Head of caudate nucleus (tissue), 42 donors: ENCODE measurements around the gene PGM2L1.
"Not testable (repeated sequence)": the region's sequence is repeated elsewhere in the genome, so short reads cannot be mapped to it uniquely, and the experiment has no call there.

Experiments used
- DNase-seq, 42 donors: peaks; one replicate each; pipeline versions ENCODE4 v3.0.0 to v3.0.0-alpha.2; 2020 to 2021; ENCODE audit warnings: mixed read lengths in 7 of 42
- intact Hi-C: fragments of 100-400 bp; cut with DNase I; formaldehyde crosslinking; loops from one replicate; pipeline ENCODE4 v1.15.0; 2022

The PGM2L1 gene

GRCh38 chr11:74398244-74399159, at the start of gene PGM2L1:
Gene PGM2L1, minus strand, starts transcription at chr11:74398433. Its CDS starts 272 bp downstream, at chr11:74398161.
- peak; percentile 88 to 98 (median 95) for DNase-seq
- intact Hi-C loops = loop anchor here (5.0 kb wide), 1 partner anchor 49 kb away; no protein-coding TSS in a partner anchor

- intact Hi-C loops = loop anchor here (5.0 kb wide), 1 partner anchor 50 kb away; the partner anchor contains the start of gene PGM2L1
- no peak for DNase-seq
These were observed 49.5 kb upstream of the PGM2L1 start for GRCh38 chr11:74447720-74448119.

GRCh38 chr11:74446532-74446938, 48.3 kb upstream of the PGM2L1 start:
- no peak for DNase-seq
- intact Hi-C loops = loop anchor here (5.0 kb wide), 1 partner anchor 49 kb away; the partner anchor contains the start of gene PGM2L1

GRCh38 chr11:74444173-74444826, 46.1 kb upstream of the PGM2L1 start:
- no peak for DNase-seq
- intact Hi-C loops = no loop called here

GRCh38 chr11:74443071-74443864, 45.0 kb upstream of the PGM2L1 start:
- DNase-seq = no peak
- intact Hi-C loops = no loop called here

GRCh38 chr11:74442636-74443035, 44.4 kb upstream of the PGM2L1 start:
- intact Hi-C loops = no loop called here
- no peak for DNase-seq

GRCh38 chr11:74438681-74439080, 40.4 kb upstream of the PGM2L1 start:
- no peak for DNase-seq
- intact Hi-C loops = no loop called here

GRCh38 chr11:74437441-74438042, 39.3 kb upstream of the PGM2L1 start:
- no peak for DNase-seq
- intact Hi-C loops = no loop called here

- intact Hi-C loops = no loop called here
- no peak for DNase-seq
These were observed 36.3 kb upstream of the PGM2L1 start for GRCh38 chr11:74434528-74434927.

- intact Hi-C loops = no loop called here
- DNase-seq = no peak
These were observed 31.0 kb upstream of the PGM2L1 start for GRCh38 chr11:74429205-74429604.

GRCh38 chr11:74427384-74427886, 29.2 kb upstream of the PGM2L1 start:
- DNase-seq = no peak
- intact Hi-C loops = no loop called here

- no peak for DNase-seq
- intact Hi-C loops = no loop called here
These were observed 26.9 kb upstream of the PGM2L1 start for GRCh38 chr11:74425100-74425499.

- DNase-seq = no peak
- intact Hi-C loops = no loop called here
These were observed 20.3 kb upstream of the PGM2L1 start for GRCh38 chr11:74418509-74418895.

- intact Hi-C loops = no loop called here
- DNase-seq = no peak
These were observed 19.8 kb upstream of the PGM2L1 start for GRCh38 chr11:74417860-74418508.

GRCh38 chr11:74417379-74417804, 19.2 kb upstream of the PGM2L1 start:
- no peak for DNase-seq
- intact Hi-C loops = no loop called here

GRCh38 chr11:74416974-74417373, 18.7 kb upstream of the PGM2L1 start:
- intact Hi-C loops, DNase-seq: not testable (repeated sequence)

GRCh38 chr11:74412733-74413359, 14.6 kb upstream of the PGM2L1 start:
- DNase-seq = no peak
- intact Hi-C loops = no loop called here

GRCh38 chr11:74412321-74412720, 14.1 kb upstream of the PGM2L1 start:
- DNase-seq = no peak
- intact Hi-C loops = no loop called here
